Left hindlimb (tissue), 1 donor: Measurements from ENCODE around the gene RESP18.

Experiments used
- DNase-seq: peaks from one replicate; pipeline ENCODE4 v3.0.0-alpha.2; 2018

The RESP18 gene

DNA sequence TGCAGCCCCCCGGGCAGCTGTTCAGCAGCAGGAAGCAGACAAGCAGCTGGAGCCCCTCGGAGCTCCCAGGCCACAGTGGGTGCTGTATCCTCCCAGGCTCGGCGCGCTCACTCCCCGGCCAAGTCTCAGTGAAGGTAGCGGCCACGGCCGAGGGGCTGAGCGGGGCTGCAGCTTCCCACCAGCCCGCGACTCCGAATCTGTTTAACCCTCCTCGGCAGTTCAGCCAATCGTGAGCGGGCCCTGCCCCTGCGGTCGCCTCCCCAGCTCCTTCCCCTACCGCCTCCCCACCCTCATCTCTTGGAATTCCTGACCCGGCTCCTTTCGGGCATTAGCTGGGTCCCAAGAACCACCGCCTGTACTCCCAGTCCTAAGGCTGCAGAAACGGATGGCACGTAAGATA lies at the start of gene RESP18:
Gene RESP18 (minus strand): TSS at position 203 of the 400 bp plus-strand sequence.
- DNase-seq: no peak

DNA sequence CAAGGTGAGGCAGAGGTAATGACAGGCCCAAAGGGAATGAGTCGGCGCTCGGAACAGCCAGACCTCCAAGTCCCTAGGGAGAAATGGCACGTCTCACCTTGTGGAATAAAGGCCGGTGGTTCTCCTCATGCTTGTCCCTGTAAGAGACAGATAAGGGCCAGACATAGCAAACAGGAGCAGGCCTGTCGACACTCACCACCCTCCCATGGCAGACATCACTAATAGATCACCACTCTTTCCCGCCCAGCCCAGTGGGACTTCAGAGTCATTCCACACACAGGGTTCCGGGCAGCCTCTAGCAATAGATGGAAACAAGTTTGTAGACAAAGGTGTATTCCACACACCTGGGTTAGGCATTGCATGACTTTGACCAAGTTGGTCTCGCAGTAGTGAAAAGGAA lies 48.9 kb upstream of the RESP18 start:
- DNase-seq: no peak

DNA sequence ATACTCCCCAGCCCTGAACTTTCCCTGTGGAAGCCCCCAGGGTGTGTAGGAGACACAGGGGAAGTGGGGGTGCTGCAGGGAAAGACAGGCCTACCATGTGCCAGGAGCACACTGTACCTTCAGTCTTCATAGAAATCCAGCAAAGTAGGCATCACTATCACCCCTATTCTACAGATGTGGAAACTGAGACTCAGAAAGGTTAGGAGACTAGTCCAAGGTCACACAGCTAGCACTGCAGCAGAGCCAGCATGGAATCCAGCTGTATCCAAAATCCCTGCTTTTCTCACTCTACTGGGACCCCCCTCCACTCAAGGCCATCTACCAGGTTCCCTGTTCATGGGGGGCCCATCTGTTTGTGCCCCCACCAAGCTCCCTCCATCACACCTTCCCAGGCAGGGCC lies 48.4 kb upstream of the RESP18 start:
- no peak for DNase-seq

DNA sequence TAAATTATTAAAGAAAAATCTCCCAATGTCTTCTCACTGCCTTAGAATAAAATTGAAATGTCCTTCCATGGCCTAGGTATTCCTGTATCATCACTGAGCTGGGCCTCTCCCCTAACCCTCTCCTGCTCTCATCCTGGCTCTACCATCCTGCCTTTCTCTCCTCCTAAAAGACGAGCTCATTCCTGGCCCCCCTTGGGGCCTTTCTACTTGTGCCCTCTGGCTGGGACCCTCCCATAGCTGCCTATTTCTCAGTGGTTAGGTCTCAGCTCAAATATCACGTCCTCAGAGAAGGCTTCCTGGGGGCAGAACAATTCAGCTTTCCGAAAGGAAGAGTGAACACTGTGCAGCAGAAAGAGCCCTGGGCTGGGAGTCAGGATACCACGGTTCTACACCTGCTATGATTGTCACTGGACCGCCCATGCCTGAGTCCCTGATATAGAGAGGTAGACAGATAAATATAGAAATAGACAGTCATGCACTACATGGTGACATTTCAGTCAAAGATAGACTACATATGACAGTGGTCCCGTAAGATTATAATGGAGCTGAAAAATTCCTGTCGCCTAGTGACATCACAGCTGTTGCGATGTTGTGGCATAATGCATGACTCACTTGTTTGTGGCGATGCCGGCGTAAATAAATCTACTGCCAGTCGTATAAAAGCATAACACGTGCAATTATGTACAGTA lies 45.8 kb upstream of the RESP18 start:
- DNase-seq: no peak

GRCh38 chr2:219369447-219369861 lies 36.9 kb upstream of the RESP18 start:
- no peak for DNase-seq

DNA sequence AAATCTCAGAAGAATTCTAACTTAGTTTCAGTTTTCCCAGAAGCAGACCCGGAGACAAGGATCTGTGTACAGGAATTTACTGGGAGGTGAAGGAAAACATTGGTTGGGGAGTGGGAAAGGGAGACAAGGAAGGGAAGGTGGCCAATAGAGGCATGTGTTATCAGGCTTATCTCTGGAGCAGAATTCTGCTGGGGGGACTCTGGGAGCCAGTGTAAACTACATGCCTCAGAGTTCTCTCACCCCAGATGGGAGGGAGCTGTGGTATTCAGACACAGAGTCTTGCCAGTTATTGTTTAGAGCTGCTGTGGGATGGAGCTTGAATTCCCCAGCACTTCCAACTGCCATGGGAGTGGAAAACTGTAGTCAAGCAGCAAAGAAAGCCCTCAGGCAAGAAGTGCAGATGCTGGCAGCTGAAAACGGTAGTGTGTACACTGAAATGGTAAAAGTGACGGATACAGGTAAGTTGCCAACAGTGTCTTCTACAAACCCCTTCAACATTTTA lies 36.2 kb upstream of the RESP18 start:
- no peak for DNase-seq

GRCh38 chr2:219362524-219363164 lies 30.1 kb upstream of the RESP18 start:
- peak; percentile 63 for DNase-seq

GRCh38 chr2:219362072-219362471 lies 29.5 kb upstream of the RESP18 start:
- DNase-seq: no peak

DNA sequence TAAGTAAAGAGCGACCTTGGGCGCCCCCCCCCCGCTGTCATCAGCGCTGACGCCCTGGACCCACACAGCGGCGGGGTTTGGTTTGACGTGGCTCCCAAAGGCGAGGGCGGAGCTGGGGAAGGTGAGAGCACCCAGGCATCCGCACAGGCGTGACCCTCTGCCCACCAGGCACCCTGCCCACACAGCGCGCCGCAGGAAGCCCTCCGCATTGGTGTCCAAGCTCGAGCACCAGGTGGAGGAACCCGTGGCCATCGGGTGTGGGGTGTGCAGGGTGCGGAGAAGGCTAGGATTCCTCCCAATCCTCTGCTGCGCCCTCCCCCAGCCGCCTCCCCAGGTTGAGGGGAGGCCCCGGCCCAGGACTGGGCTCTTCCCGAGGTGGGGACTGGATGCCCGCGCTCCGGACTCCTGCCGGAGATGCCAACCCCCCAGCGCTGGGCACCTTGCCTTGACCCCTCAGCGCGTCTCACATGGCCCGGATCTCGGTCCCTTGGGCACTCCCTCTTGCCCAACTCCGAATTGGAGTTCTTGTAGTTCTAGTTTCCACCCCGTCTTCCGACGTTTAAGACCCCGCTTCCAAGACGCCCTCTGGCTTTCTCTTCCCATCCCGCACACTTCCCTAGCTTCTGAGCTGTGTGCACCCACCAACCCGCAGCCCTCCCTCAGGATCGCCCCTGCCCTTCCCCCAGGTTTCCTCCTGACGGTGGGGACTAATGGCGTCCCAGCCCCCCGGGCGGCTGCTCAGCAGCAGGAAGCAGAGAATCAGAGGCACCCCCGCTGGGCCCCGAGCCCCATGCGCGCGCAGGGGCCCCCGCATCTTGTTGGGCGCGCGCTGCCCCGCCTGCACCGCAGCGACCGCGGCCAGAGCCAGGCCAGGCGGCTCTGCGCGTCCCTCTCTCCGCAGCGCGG lies 25.9 kb upstream of the RESP18 start:
- DNase-seq: no peak

- no peak for DNase-seq
These were observed 24.3 kb upstream of the RESP18 start for GRCh38 chr2:219356834-219357233.

GRCh38 chr2:219354582-219354981 lies 22.0 kb upstream of the RESP18 start:
- DNase-seq: no peak

GRCh38 chr2:219353129-219353528 lies 20.6 kb upstream of the RESP18 start:
- no peak for DNase-seq

GRCh38 chr2:219352448-219353023 lies 20.0 kb upstream of the RESP18 start:
- no peak for DNase-seq

GRCh38 chr2:219350710-219351221 lies 18.2 kb upstream of the RESP18 start:
- DNase-seq: no peak

DNA sequence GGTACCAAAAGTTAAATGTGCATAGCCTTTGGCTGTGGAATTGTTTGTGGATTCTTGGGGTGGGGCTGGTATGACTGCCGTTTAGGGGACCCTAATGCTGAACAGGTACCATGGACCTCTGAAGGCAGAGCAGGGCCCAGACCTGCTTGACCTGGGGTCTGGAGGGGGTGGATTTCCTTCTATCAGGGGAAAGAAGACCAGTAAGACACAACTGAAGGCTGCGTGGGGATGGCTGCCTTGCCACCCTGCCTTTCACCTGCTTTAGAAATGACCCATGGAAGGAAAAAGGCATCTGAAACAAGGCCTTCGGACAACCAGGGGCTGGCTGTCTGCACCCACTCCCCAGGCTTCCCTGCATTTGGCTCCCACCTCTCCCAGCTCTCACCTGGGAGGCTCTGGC lies 17.7 kb upstream of the RESP18 start:
- no peak for DNase-seq

- DNase-seq: no peak
These were observed 12.3 kb upstream of the RESP18 start for GRCh38 chr2:219344751-219345430.

- no peak for DNase-seq
These were observed 2.8 kb upstream of the RESP18 start for GRCh38 chr2:219335373-219335786.

DNA sequence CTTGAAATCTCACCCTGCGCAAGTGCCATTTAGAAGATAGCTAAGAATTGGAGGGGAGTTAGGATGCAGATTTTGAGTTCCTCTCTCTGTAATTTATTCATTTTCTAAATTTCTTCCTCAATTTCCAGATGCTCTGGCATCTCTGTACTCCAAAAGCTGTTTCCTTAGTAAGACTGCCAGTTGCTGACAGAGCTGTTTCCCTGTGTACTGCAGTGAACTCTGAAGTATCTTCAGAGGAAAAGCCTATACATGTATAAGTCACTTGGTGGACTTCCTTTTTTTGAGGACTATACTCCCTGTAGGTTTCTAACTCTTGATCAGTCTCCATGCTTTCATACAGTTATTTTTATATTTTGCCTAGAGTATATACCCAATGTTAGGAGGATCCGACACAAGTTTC lies 1.5 kb upstream of the RESP18 start:
- no peak for DNase-seq

- DNase-seq: peak; percentile 51
These were observed 857 bp downstream of the RESP18 start for GRCh38 chr2:219331560-219332213.

DNA sequence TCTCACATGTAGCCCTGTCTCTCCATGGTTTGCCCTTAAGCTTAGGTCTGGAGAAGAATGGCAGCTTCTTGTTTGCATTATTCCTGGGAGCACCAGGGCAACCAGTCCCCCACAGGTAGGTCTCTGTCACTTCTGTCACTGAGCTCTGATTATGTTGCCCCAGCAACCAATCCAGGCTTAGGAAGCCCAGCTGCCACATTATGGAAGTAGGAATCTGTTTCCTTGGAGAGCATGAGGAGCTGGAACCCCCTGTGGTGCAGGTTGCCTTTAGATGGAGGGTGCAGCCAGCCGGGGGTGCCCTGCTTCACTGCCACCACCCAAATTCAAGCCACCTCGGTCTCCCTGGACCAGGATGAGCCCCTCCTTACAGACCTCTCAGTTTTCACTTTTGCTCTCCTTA lies 4.8 kb downstream of the RESP18 start:
- no peak for DNase-seq

- no peak for DNase-seq
These were observed 6.8 kb downstream of the RESP18 start for GRCh38 chr2:219325657-219326315.
